ENCODE measurements around the gene ANKMY2.

GRCh38 chr7:16669581-16669980 lies 24.0 kb upstream of the ANKMY2 start:
- TF ChIP-seq, protein P1, sequence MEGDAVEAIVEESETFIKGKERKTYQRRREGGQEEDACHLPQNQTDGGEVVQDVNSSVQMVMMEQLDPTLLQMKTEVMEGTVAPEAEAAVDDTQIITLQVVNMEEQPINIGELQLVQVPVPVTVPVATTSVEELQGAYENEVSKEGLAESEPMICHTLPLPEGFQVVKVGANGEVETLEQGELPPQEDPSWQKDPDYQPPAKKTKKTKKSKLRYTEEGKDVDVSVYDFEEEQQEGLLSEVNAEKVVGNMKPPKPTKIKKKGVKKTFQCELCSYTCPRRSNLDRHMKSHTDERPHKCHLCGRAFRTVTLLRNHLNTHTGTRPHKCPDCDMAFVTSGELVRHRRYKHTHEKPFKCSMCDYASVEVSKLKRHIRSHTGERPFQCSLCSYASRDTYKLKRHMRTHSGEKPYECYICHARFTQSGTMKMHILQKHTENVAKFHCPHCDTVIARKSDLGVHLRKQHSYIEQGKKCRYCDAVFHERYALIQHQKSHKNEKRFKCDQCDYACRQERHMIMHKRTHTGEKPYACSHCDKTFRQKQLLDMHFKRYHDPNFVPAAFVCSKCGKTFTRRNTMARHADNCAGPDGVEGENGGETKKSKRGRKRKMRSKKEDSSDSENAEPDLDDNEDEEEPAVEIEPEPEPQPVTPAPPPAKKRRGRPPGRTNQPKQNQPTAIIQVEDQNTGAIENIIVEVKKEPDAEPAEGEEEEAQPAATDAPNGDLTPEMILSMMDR (IDR thresholded peaks at IDR 0.05): no peak
- TF ChIP-seq POLR2A (IDR thresholded peaks at IDR 0.05): no peak

Measured in right lobe of liver (tissue), 4 donors.